H1 (cell line): ENCODE results near the gene NADSYN1. TPM values are rescaled to one million over a fixed set of nuclear protein-coding genes. Genes with fewer than 3 reads are reported as not detected.

ENCODE experiments used
- CTCF ChIA-PET: fragments of 300-600 bp; sonication (Branson Sonifier 250); formaldehyde crosslinking; loops from one replicate; lab custom pipeline; 2021; ENCODE audit not compliant: partially characterized antibody; lab: Charles Lee
- POLR2A ChIA-PET: fragments of 300-600 bp; sonication (Branson Sonifier 250); formaldehyde crosslinking; loops from one replicate; lab custom pipeline; 2021; ENCODE audit warnings: inconsistent platforms; ENCODE audit not compliant: partially characterized antibody; lab: Charles Lee
- DNase-seq, 2 experiments: peaks; one replicate each; pipeline versions ENCODE4 v3.0.0 to v3.0.0-alpha.2; 2010 to 2022; ENCODE audit warnings: low spot score in 2 of 2, low read depth in 1 of 2, mixed read lengths in 1 of 2
- FAIRE-seq: peaks from 2 replicates; lab custom pipeline; 2011; peaks lifted over from hg19 to GRCh38; lab: Jason Lieb, UNC
- H2AFZ ChIP-seq: 2 replicates; pipeline ENCODE4 v1.8.1; 2012; ENCODE audit warnings: low read length, inconsistent platforms
- H2AK5ac ChIP-seq: 2 replicates; pipeline ENCODE4 v1.6.1; 2013; ENCODE audit warnings: low read depth, low read length
- H2BK120ac ChIP-seq: replicated peaks from 2 replicates; pipeline ENCODE3; 2013; ENCODE audit warnings: low read depth, low read length, inconsistent platforms
- H2BK12ac ChIP-seq: 2 replicates; pipeline ENCODE4 v1.6.1; 2013; ENCODE audit warnings: low read depth, low read length
- H2BK15ac ChIP-seq: 2 replicates; pipeline ENCODE4 v1.6.1; 2013; ENCODE audit warnings: low read length
- H2BK20ac ChIP-seq: 2 replicates; pipeline ENCODE4 v1.6.1; 2013; ENCODE audit warnings: low read length
- H2BK5ac ChIP-seq: 2 replicates; pipeline ENCODE4 v1.6.1; 2013; ENCODE audit warnings: low read depth, low read length
- H3K14ac ChIP-seq: 2 replicates; pipeline ENCODE4 v1.6.1; 2013; ENCODE audit warnings: inconsistent platforms; ENCODE audit not compliant: insufficient read length
- H3K18ac ChIP-seq: 2 replicates; pipeline ENCODE4 v1.6.1; 2013; ENCODE audit warnings: low read length; ENCODE audit errors: extremely low read depth
- H3K23ac ChIP-seq: 2 replicates; pipeline ENCODE4 v1.6.1; 2013; ENCODE audit warnings: inconsistent platforms; ENCODE audit not compliant: insufficient read length
- H3K23me2 ChIP-seq: 2 replicates; pipeline ENCODE4 v1.6.1; 2013; ENCODE audit warnings: low read depth, low read length
- H3K27ac ChIP-seq: 2 replicates; pipeline ENCODE4 v1.6.1; 2011; ENCODE audit warnings: low read depth, low read length, inconsistent platforms
- H3K27me3 ChIP-seq, 4 experiments: replicated peaks in 1 of 4; 1 replicate in 1 of 4; 2 replicates in 3 of 4; pipeline versions ENCODE4 v1.6.1 to v1.8.1; 2011 to 2013; ENCODE audit warnings: low read length in 3 of 4, mild to moderate bottlenecking in 3 of 4, inconsistent platforms in 2 of 4, mixed read lengths in 2 of 4, moderate library complexity in 1 of 4; ENCODE audit not compliant: control insufficient read depth in 3 of 4, insufficient read depth in 3 of 4; ENCODE audit errors: extremely low read depth in 1 of 4
- H3K36me3 ChIP-seq, 4 experiments: 2 replicates each; pipeline versions ENCODE4 v1.6.1 to v1.8.1; 2011 to 2013; ENCODE audit warnings: mild to moderate bottlenecking in 4 of 4, low read length in 3 of 4, moderate library complexity in 2 of 4, control low read depth in 1 of 4, inconsistent platforms in 1 of 4; ENCODE audit not compliant: insufficient read depth in 4 of 4, control insufficient read depth in 2 of 4
- H3K4ac ChIP-seq: replicated peaks from 2 replicates; pipeline ENCODE3; 2013; ENCODE audit warnings: low read length, low read depth, mixed read lengths, inconsistent platforms; ENCODE audit not compliant: insufficient read length
- H3K4me1 ChIP-seq, 4 experiments: replicated peaks in 1 of 4; 1 replicate in 1 of 4; 2 replicates in 3 of 4; pipeline versions ENCODE4 v1.6.1 to v1.8.1; 2011 to 2013; ENCODE audit warnings: low read length in 3 of 4, inconsistent platforms in 2 of 4, mixed read lengths in 1 of 4; ENCODE audit not compliant: insufficient read depth in 4 of 4, control insufficient read depth in 3 of 4
- H3K4me2 ChIP-seq, 2 experiments: 2 replicates each; pipeline versions ENCODE4 v1.6.1 to v1.8.1; 2011 to 2013; ENCODE audit warnings: low read depth in 2 of 2, low read length in 2 of 2, control low read depth in 1 of 2, inconsistent platforms in 1 of 2, mild to moderate bottlenecking in 1 of 2; ENCODE audit not compliant: insufficient read depth in 1 of 2
- H3K4me3 ChIP-seq, 4 experiments: fragments of 200-600, 300-600 bp in 1 of 4; sonication (generic), shearing (Covaris generic), sonication (Bioruptor Twin) in 1 of 4; 2 replicates each; pipeline versions ENCODE4 v1.5.1 to v1.8.1; 2011 to 2016; ENCODE audit warnings: low read length in 4 of 4, low read depth in 3 of 4, control low read depth in 2 of 4, inconsistent platforms in 2 of 4, mild to moderate bottlenecking in 2 of 4, mixed read lengths in 1 of 4, moderate library complexity in 1 of 4; ENCODE audit not compliant: insufficient read depth in 2 of 4; ENCODE audit errors: extremely low read depth in 1 of 4
- H3K56ac ChIP-seq: replicated peaks from 2 replicates; pipeline ENCODE3; 2013; ENCODE audit warnings: low read depth, mild to moderate bottlenecking, mixed read lengths, low read length, inconsistent platforms; ENCODE audit not compliant: insufficient read length
- H3K79me1 ChIP-seq: 2 replicates; pipeline ENCODE4 v1.6.1; 2013; ENCODE audit warnings: low read depth, low read length, control low read depth
- H3K79me2 ChIP-seq, 2 experiments: 2 replicates each; pipeline versions ENCODE4 v1.6.1 to v1.8.1; 2012 to 2013; ENCODE audit warnings: low read length in 2 of 2, mild to moderate bottlenecking in 2 of 2, inconsistent platforms in 1 of 2; ENCODE audit not compliant: insufficient read depth in 2 of 2, control insufficient read depth in 1 of 2
- H3K9ac ChIP-seq, 4 experiments: replicated peaks in 1 of 4; 1 replicate in 1 of 4; 2 replicates in 3 of 4; pipeline versions ENCODE4 v1.6.1 to v1.8.1; 2011 to 2013; ENCODE audit warnings: low read depth in 3 of 4, low read length in 3 of 4, control low read depth in 2 of 4, mild to moderate bottlenecking in 2 of 4, moderate library complexity in 2 of 4, inconsistent platforms in 1 of 4; ENCODE audit errors: extremely low read depth in 1 of 4
- H3K9me3 ChIP-seq, 2 experiments: 2 replicates each; pipeline versions ENCODE4 v1.6.1 to v1.8.1; 2012 to 2013; ENCODE audit warnings: mild to moderate bottlenecking in 2 of 2, moderate library complexity in 2 of 2, control low read depth in 1 of 2, inconsistent platforms in 1 of 2, low read depth in 1 of 2, low read length in 1 of 2, mixed read lengths in 1 of 2; ENCODE audit not compliant: insufficient read depth in 2 of 2
- H4K20me1 ChIP-seq, 2 experiments: replicated peaks in 1 of 2; 2 replicates each; pipeline versions ENCODE3 to v1.8.1; 2011 to 2013; ENCODE audit warnings: inconsistent platforms in 2 of 2, low read length in 2 of 2, mild to moderate bottlenecking in 1 of 2; ENCODE audit not compliant: insufficient read depth in 2 of 2, control insufficient read depth in 1 of 2
- H4K5ac ChIP-seq: 2 replicates; pipeline ENCODE4 v1.6.1; 2013; ENCODE audit warnings: low read length, low read depth, mixed read lengths, inconsistent platforms; ENCODE audit not compliant: insufficient read length
- H4K8ac ChIP-seq: 2 replicates; pipeline ENCODE4 v1.8.0; 2013; ENCODE audit warnings: mild to moderate bottlenecking, moderate library complexity, low read length, inconsistent platforms; ENCODE audit not compliant: insufficient read depth; ENCODE audit errors: extremely low read depth
- H4K91ac ChIP-seq: replicated peaks from 2 replicates; pipeline ENCODE3; 2013; ENCODE audit warnings: low read length, mixed read lengths, inconsistent platforms; ENCODE audit not compliant: insufficient read length
- BACH1 ChIP-seq: IDR thresholded peaks from 2 replicates; pipeline ENCODE4 v1.6.1; 2012; ENCODE audit warnings: low read length, improper control_type of control experiment
- BCL11A ChIP-seq, 2 experiments: IDR thresholded peaks; one replicate each; pipeline ENCODE4 v1.6.1; 2011; ENCODE audit warnings: low read depth in 2 of 2, low read length in 2 of 2, mild to moderate bottlenecking in 2 of 2
- KDM4A ChIP-seq: IDR thresholded peaks from one replicate; pipeline ENCODE4 v1.7.1; 2012; ENCODE audit warnings: low read depth, mild to moderate bottlenecking, moderate library complexity, low read length, inconsistent platforms; ENCODE audit not compliant: severe bottlenecking
- NRF1 ChIP-seq: IDR thresholded peaks from 2 replicates; pipeline ENCODE4 v1.6.1; 2011; ENCODE audit warnings: mild to moderate bottlenecking, low read depth, low read length, improper control_type of control experiment
- PHF8 ChIP-seq: fragments of 200-600 bp; sonication (generic); conservative IDR thresholded peaks from 2 replicates; pipeline ENCODE4 v1.7.1; 2012; ENCODE audit warnings: low read depth, mild to moderate bottlenecking, inconsistent platforms, low read length, moderate library complexity
- POLR2A ChIP-seq, 2 experiments: IDR thresholded peaks; 1 replicate in 1 of 2; 2 replicates in 1 of 2; pipeline ENCODE4 v1.6.1; 2011; ENCODE audit warnings: low read depth in 2 of 2, low read length in 2 of 2, mild to moderate bottlenecking in 2 of 2; ENCODE audit errors: control extremely low read depth in 1 of 2
- SIN3A ChIP-seq, 2 experiments: IDR thresholded peaks in 1 of 2; conservative IDR thresholded peaks in 1 of 2; 2 replicates each; pipeline ENCODE4 v1.6.1; 2011 to 2012; ENCODE audit warnings: low read length in 2 of 2, improper control_type of control experiment in 1 of 2, low read depth in 1 of 2, mild to moderate bottlenecking in 1 of 2
- WGBS, 2 experiments: shearing (Covaris generic) in 1 of 2; methylation state at CpG; one replicate each; pipeline versions ENCODE4 v1.1.6 to v1.1.7; 2013 to 2015; ENCODE audit warnings: low lambda C conversion rate in 2 of 2, mixed read lengths in 2 of 2, inconsistent platforms in 1 of 2, low coverage in 1 of 2, missing lambda C conversion rate in 1 of 2; ENCODE audit not compliant: insufficient replicate concordance in 2 of 2, insufficient coverage in 1 of 2, insufficient read length in 1 of 2; ENCODE audit errors: extremely low coverage in 1 of 2, missing lambda C conversion rate in 1 of 2; 5-methylcytosine and 5-hydroxymethylcytosine counted together
- long read RNA-seq, 2 experiments: library from RNA in 1 of 2; library from capped mRNA in 1 of 2; stranded (forward); transcript quantifications; one replicate each; pipeline ENCODE4 v2.0.0, GENCODE V29; 2021; ENCODE audit warnings: inconsistent platforms in 1 of 2
- polyA minus RNA-seq, 3 experiments: library from RNA; depleted of rRNA, polyadenylated mRNA; stranded (reverse); fragments of >200 nt; gene quantifications; 1 replicate in 2 of 3; 2 replicates in 1 of 3; pipeline ENCODE4 v1.2.3, GENCODE V29; 2011
- polyA plus RNA-seq, 7 experiments: library from polyadenylated mRNA; depleted of rRNA in 3 of 7; stranded (reverse) in 5 of 7; unstranded in 2 of 7; fragments of >200 nt in 5 of 7; fragments of 200-250 nt in 2 of 7; gene quantifications; 1 replicate in 5 of 7; 2 replicates in 1 of 7; 4 replicates in 1 of 7; pipeline versions ENCODE4 v1.2.1 to v1.2.3, GENCODE V29; 2011 to 2013; ENCODE audit warnings: missing spikeins in 2 of 7, mixed read lengths in 2 of 7
- total RNA-seq: library from RNA; stranded (reverse); fragmentation: NEBNext Ultra II Directional; extraction: Animal tissue kit (Norgen Biotek cat#: 25700); gene quantifications from 2 replicates; pipeline ENCODE4 v1.2.1, GENCODE V29; 2021

Gene NADSYN1
- total RNA-seq (36.2 and 38.3 TPM in 2 replicates), polyA plus RNA-seq (2011; rRNA removed) (38.6 and 46.9 TPM in 2 replicates), polyA minus RNA-seq (2011; rRNA and poly(A)+ RNA removed) (51.7 and 52.2 TPM in 2 replicates)
- 47.2 TPM for polyA plus RNA-seq (2011; cell fraction: cytosol; rRNA removed)
- 123 TPM for polyA plus RNA-seq (2011; cell fraction: nucleus; rRNA removed)
- 33.7 to 49.7 TPM (median 43.4 TPM) in 4 replicates for polyA plus RNA-seq (2012, experiment 1 of 2)
- 35.4 TPM for polyA plus RNA-seq (2012, experiment 2 of 2)
- 27.1 TPM for polyA plus RNA-seq (2013, experiment 1 of 2)
- 23.0 TPM for polyA plus RNA-seq (2013, experiment 2 of 2)
- polyA minus RNA-seq (2011; cell fraction: cytosol; rRNA and poly(A)+ RNA removed) = 20.0 TPM
- polyA minus RNA-seq (2011; cell fraction: nucleus; rRNA and poly(A)+ RNA removed) = 49.1 TPM
- long read RNA-seq, experiment 1, partial matches to known transcripts = 13 of 24 reads
- long read RNA-seq, experiment 1, other reads (novel, unspliced or antisense) = 3 of 24 reads
- long read RNA-seq, experiment 2, transcript NADSYN1-201 (21 exons, 2,773 nt) = major isoform, 7 of 13 reads
- long read RNA-seq, experiment 2, partial matches to known transcripts = 1 of 13 reads
- long read RNA-seq, experiment 2, other reads (novel, unspliced or antisense) = 2 of 13 reads

GRCh38 chr11:71453037-71453917 lies at the start of gene NADSYN1:
TSS of gene NADSYN1 (plus strand) at chr11:71453203. CDS start at chr11:71453297, 94 bp downstream.
- no peak for FAIRE-seq
- no peaks in the 10 kb centered on the region for H3K27me3 ChIP-seq
- no peak within 1 kb of the TSS for H3K23ac ChIP-seq
- peaks cover 0 to 11% of the 10 kb centered on the region in 2 experiments for H4K20me1 ChIP-seq
- peaks cover 3 to 10% (median 7%) of the 10 kb centered on the region in 4 experiments; a peak in 6 of 7 replicates for H3K4me1 ChIP-seq
- peak within 1 kb of the TSS; percentile 63 for H4K8ac ChIP-seq
- H4K5ac ChIP-seq = peak within 1 kb of the TSS; percentile 15
- no peak within 1 kb of the TSS for H2BK12ac ChIP-seq
- H3K79me1 ChIP-seq = peaks cover 8% of the 10 kb centered on the region
- peak; percentile 79 to 95 for DNase-seq
- H3K9me3 ChIP-seq = no peaks in the 10 kb centered on the region
- peak within 1 kb of the TSS; percentile 12; the same call in 1 of the 2 replicates for H3K27ac ChIP-seq
- no peak within 1 kb of the TSS for H4K91ac ChIP-seq
- POLR2A ChIA-PET = interaction anchor here (0.6 to 1.3 kb wide), 5 partner anchors 10 to 1002 kb away, joined by 3 to 4 read pairs (median 3); no protein-coding TSS in a partner anchor
- peak within 1 kb of the TSS; percentile 19 for H2BK120ac ChIP-seq
- peak within 1 kb of the TSS; percentile 46 to 82 (median 70) for H3K9ac ChIP-seq
- H2AFZ ChIP-seq = peak within 1 kb of the TSS; percentile 6; the same call in 1 of the 2 replicates
- H3K56ac ChIP-seq = no peak within 1 kb of the TSS
- H2BK15ac ChIP-seq = no peak within 1 kb of the TSS
- peak within 1 kb of the TSS; percentile 92 to 97 for H3K4me2 ChIP-seq
- peak within 1 kb of the TSS; percentile 79 to 99 (median 88) for H3K4me3 ChIP-seq
- no peak within 1 kb of the TSS for H2BK20ac ChIP-seq
- H3K36me3 ChIP-seq = peaks cover 0 to 18% (median 3%) of the 10 kb centered on the region in 4 experiments; a peak in 5 of 8 replicates
- peak within 1 kb of the TSS; percentile 78 for H3K18ac ChIP-seq
- no peak within 1 kb of the TSS for H2AK5ac ChIP-seq
- H3K23me2 ChIP-seq = peaks cover 16% of the 10 kb centered on the region
- WGBS, 2 experiments = 8% methylated on average over 39 of the region's 61 CpGs; no CpG with 5 or more reads in 1 of the 2 experiments
- H2BK5ac ChIP-seq = peak within 1 kb of the TSS; percentile 60; the same call in 1 of the 2 replicates
- CTCF ChIA-PET = interaction anchor here (0.6 to 2.0 kb wide), 5 partner anchors 15 to 366 kb away, joined by 3 to 4 read pairs (median 4); no protein-coding TSS in a partner anchor
- no peak within 1 kb of the TSS for H3K14ac ChIP-seq
- no peak within 1 kb of the TSS for H3K4ac ChIP-seq
- H3K79me2 ChIP-seq = peaks cover 0 to 29% of the 10 kb centered on the region in 2 experiments; a peak in 2 of 4 replicates
- TF ChIP-seq SIN3A (conservative IDR thresholded peaks at IDR 0.05 in 1 of 2, IDR thresholded peaks at IDR 0.05 in 1 of 2; ENCODE audit: low read depth in 1 of 2, low read length in 2 of 2) = peak in 1 of 2 experiments; percentile 23; a peak in 1 of 4 replicates
- TF ChIP-seq POLR2A (IDR thresholded peaks at IDR 0.05; ENCODE audit: control extremely low read depth in 1 of 2, low read depth in 2 of 2, low read length in 2 of 2) = 0 out of 3 replicates have a peak, but pooled peaks of 1 of the 2 experiments have one; percentile 32
- peak; percentile 59; the same call in 1 of the 2 replicates for TF ChIP-seq PHF8
- TF ChIP-seq BACH1 = no peak
- no peak for TF ChIP-seq BCL11A (IDR thresholded peaks at IDR 0.05; ENCODE audit: low read depth in 2 of 2, low read length in 2 of 2)
- peak; percentile 49 for TF ChIP-seq KDM4A
- TF ChIP-seq NRF1 = peak; percentile 68
